HepG2 (cell line): Measurements from ENCODE around the gene LHFPL2. TPM values are rescaled to one million over a fixed set of nuclear protein-coding genes. Genes with fewer than 3 reads are reported as not detected.

Experiments
- CBX2 ChIP-seq, 2 experiments: fragments of 200-600 bp in 1 of 2; sonication (generic); formaldehyde crosslinking in 1 of 2; IDR thresholded peaks; 2 replicates each; pipeline versions ENCODE4 v1.7.0 to v1.8.1; 2018 to 2022; ENCODE audit warnings: low read depth in 2 of 2, low read length in 1 of 2, mild to moderate bottlenecking in 1 of 2, missing genetic modification reagents in 1 of 2
- CBX5 ChIP-seq: sonication (generic); formaldehyde crosslinking; IDR thresholded peaks from 2 replicates; pipeline ENCODE4 v1.4.0; 2020; ENCODE audit warnings: missing genetic modification reagents, borderline replicate concordance
- CC2D1A ChIP-seq: sonication (generic); formaldehyde crosslinking; IDR thresholded peaks from 2 replicates; pipeline ENCODE4 v1.8.1; 2023; ENCODE audit warnings: mild to moderate bottlenecking, missing genetic modification reagents
- CENPT ChIP-seq: sonication (generic); formaldehyde crosslinking; IDR thresholded peaks from 2 replicates; pipeline ENCODE4 v1.8.0; 2022; ENCODE audit warnings: low read depth, mild to moderate bottlenecking, moderate library complexity, missing genetic modification reagents
- HOXA3 ChIP-seq: sonication (generic); formaldehyde crosslinking; IDR thresholded peaks from 2 replicates; pipeline ENCODE4 v1.5.0; 2020; ENCODE audit warnings: missing genetic modification reagents
- KLF13 ChIP-seq: sonication (generic); formaldehyde crosslinking; IDR thresholded peaks from 2 replicates; pipeline ENCODE4 v1.4.0; 2020; ENCODE audit warnings: mild to moderate bottlenecking, missing genetic modification reagents
- MEIS1 ChIP-seq: sonication (generic); formaldehyde crosslinking; IDR thresholded peaks from 2 replicates; pipeline ENCODE4 v1.9.0; 2021; ENCODE audit warnings: mild to moderate bottlenecking, missing genetic modification reagents, moderate library complexity, borderline replicate concordance
- MIXL1 ChIP-seq: IDR thresholded peaks from 2 replicates; pipeline ENCODE4 v1.6.1; 2016
- NFE2L1 ChIP-seq: sonication (generic); formaldehyde crosslinking; IDR thresholded peaks from 2 replicates; pipeline ENCODE4 v1.4.0; 2020; ENCODE audit warnings: missing genetic modification reagents, mild to moderate bottlenecking, borderline replicate concordance
- RFXANK ChIP-seq: IDR thresholded peaks from 2 replicates; pipeline ENCODE4 v1.6.1; 2016
- SOX5 ChIP-seq: IDR thresholded peaks from 2 replicates; pipeline ENCODE4 v1.6.1; 2016; ENCODE audit warnings: borderline replicate concordance
- SP1 ChIP-seq, 2 experiments: fragments of 450-650 bp in 1 of 2; sonication (generic) in 1 of 2; formaldehyde crosslinking in 1 of 2; IDR thresholded peaks; 2 replicates each; pipeline versions ENCODE4 v1.4.0 to v1.6.1; 2016 to 2020; ENCODE audit warnings: missing genetic modification reagents in 1 of 2
- ZNF234 ChIP-seq: sonication (generic); formaldehyde crosslinking; conservative IDR thresholded peaks from 2 replicates; pipeline ENCODE4 v1.5.1; 2020; ENCODE audit warnings: mild to moderate bottlenecking, missing genetic modification reagents
- ZNF383 ChIP-seq: sonication (generic); formaldehyde crosslinking; IDR thresholded peaks from 2 replicates; pipeline ENCODE4 v1.4.0; 2020; ENCODE audit warnings: missing genetic modification reagents, mild to moderate bottlenecking, borderline replicate concordance
- ZNF550 ChIP-seq: sonication (generic); formaldehyde crosslinking; IDR thresholded peaks from 2 replicates; pipeline ENCODE4 v1.4.0; 2020; ENCODE audit warnings: mild to moderate bottlenecking, missing genetic modification reagents, borderline replicate concordance
- ZNF615 ChIP-seq: sonication (generic); formaldehyde crosslinking; IDR thresholded peaks from 2 replicates; pipeline ENCODE4 v1.5.0; 2020; ENCODE audit warnings: mild to moderate bottlenecking, missing genetic modification reagents, borderline replicate concordance
- ZNF792 ChIP-seq: IDR thresholded peaks from 2 replicates; pipeline ENCODE4 v1.6.1; 2016
- polyA plus RNA-seq, 8 experiments: library from polyadenylated mRNA; depleted of rRNA in 3 of 8; stranded (reverse) in 7 of 8; unstranded in 1 of 8; fragments of >200 nt; fragmentation: Illumina TruSeq in 4 of 8; extraction: Trizol in 4 of 8; gene quantifications; 2 replicates each; pipeline versions ENCODE4 v1.2.1 to v1.2.3, GENCODE V29; 2011 to 2016; ENCODE audit warnings: low read depth in 4 of 8, missing spikeins in 1 of 8, mixed read lengths in 1 of 8; ENCODE audit not compliant: insufficient read depth in 1 of 8
- total RNA-seq, 5 experiments: library from RNA; depleted of rRNA; stranded (reverse); fragments of >200 nt; fragmentation: Illumina TruSeq; extraction: Trizol; gene quantifications; 2 replicates each; pipeline ENCODE4 v1.2.3, GENCODE V29; 2016; ENCODE audit warnings: low read depth in 1 of 5
- TF ChIP-seq, protein P1 (sequence below): sonication (generic); formaldehyde crosslinking; IDR thresholded peaks from 2 replicates; pipeline ENCODE4 v1.5.0; 2020; ENCODE audit warnings: mild to moderate bottlenecking, missing genetic modification reagents
- TF ChIP-seq, protein P2 (sequence below): sonication (generic); formaldehyde crosslinking; conservative IDR thresholded peaks from 2 replicates; pipeline ENCODE4 v1.8.1; 2023; ENCODE audit warnings: missing genetic modification reagents
- TF ChIP-seq, protein P3 (sequence below): IDR thresholded peaks from 2 replicates; pipeline ENCODE4 v1.6.1; 2016; ENCODE audit warnings: low read depth
- TF ChIP-seq, protein P4 (sequence below): IDR thresholded peaks from 2 replicates; pipeline ENCODE4 v1.6.1; 2016; ENCODE audit warnings: missing compliant biosample characterization, missing genetic modification reagents, borderline replicate concordance
- TF ChIP-seq, protein P5 (sequence below): sonication (generic); formaldehyde crosslinking; IDR thresholded peaks from 2 replicates; pipeline ENCODE4 v1.9.0; 2021; ENCODE audit warnings: missing genetic modification reagents, borderline replicate concordance

LHFPL2 gene
- total and polyA plus RNA-seq, 2 of the 13 experiments (the other 11 are each of a cell fraction or from before 2014, with no cell fraction given) = 6.0 to 20.0 TPM

DNA sequence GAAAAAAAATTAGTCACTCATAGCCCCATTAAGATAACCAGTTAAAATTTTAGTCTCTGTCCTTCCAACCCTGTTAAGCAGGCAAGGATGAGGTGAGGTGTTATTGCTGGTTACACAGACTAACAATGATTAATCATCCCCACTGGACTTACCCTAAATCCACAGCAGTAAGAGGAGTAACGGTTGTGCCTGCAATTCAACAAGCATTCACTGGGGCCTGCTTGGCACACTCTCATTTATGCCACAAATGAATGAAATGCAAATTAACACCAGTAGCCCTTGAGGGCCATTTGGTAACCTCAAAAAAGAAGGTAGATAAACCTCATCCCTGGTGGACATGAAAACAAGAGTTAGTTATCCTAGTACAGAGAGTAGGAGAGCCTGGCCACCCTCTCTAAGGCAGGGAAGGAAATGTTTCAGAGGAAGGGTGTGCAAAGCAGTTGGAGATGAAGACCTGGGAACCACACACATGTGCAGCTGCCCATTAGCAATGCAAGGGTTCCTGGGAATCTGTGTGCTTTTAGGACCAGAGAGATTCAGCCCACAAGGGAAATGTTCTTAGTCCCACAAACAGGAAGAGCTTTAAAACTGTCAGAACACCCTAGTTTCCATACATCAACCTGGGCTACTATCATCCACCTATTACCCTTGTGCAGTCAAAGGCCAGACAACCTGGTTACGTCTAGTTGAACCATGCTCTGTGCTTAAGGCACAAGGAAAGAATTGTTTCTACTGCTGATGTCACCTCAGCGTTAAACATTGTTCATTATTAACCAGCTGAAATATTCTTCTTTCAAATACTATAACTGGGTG is 7.7 kb downstream of the LHFPL2 start (continued):
- TF ChIP-seq, protein P1, sequence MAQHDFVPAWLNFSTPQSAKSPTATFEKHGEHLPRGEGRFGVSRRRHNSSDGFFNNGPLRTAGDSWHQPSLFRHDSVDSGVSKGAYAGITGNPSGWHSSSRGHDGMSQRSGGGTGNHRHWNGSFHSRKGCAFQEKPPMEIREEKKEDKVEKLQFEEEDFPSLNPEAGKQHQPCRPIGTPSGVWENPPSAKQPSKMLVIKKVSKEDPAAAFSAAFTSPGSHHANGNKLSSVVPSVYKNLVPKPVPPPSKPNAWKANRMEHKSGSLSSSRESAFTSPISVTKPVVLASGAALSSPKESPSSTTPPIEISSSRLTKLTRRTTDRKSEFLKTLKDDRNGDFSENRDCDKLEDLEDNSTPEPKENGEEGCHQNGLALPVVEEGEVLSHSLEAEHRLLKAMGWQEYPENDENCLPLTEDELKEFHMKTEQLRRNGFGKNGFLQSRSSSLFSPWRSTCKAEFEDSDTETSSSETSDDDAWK (CRISPR knock-in tag) = no peak
- TF ChIP-seq CENPT (no peak), NFE2L1 (no peak), ZNF792 (CRISPR knock-in tag) (peak; percentile 58), MIXL1 (CRISPR knock-in tag) (no peak), RFXANK (CRISPR knock-in tag) (no peak), MEIS1 (CRISPR knock-in tag) (no peak), ZNF234 (CRISPR knock-in tag) (no peak), ZNF615 (CRISPR knock-in tag) (no peak), CBX5 (CRISPR knock-in tag) (no peak), HOXA3 (peak; percentile 34; the same call in 1 of the 2 replicates), CC2D1A (no peak), ZNF383 (CRISPR knock-in tag) (no peak), KLF13 (CRISPR knock-in tag) (no peak), CBX2 (IDR thresholded peaks at IDR 0.05; ENCODE audit: low read depth, low read length) (no peak), CBX2 (CRISPR knock-in tag; IDR thresholded peaks at IDR 0.05; ENCODE audit: low read depth) (no peak), ZNF550 (no peak), SOX5 (CRISPR knock-in tag) (peak; percentile 79), SP1 (IDR thresholded peaks at IDR 0.05) (no peak), SP1 (CRISPR knock-in tag; IDR thresholded peaks at IDR 0.05) (no peak)
- TF ChIP-seq, protein P2, sequence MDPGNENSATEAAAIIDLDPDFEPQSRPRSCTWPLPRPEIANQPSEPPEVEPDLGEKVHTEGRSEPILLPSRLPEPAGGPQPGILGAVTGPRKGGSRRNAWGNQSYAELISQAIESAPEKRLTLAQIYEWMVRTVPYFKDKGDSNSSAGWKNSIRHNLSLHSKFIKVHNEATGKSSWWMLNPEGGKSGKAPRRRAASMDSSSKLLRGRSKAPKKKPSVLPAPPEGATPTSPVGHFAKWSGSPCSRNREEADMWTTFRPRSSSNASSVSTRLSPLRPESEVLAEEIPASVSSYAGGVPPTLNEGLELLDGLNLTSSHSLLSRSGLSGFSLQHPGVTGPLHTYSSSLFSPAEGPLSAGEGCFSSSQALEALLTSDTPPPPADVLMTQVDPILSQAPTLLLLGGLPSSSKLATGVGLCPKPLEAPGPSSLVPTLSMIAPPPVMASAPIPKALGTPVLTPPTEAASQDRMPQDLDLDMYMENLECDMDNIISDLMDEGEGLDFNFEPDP (CRISPR knock-in tag) = no peak
- TF ChIP-seq, protein P3, sequence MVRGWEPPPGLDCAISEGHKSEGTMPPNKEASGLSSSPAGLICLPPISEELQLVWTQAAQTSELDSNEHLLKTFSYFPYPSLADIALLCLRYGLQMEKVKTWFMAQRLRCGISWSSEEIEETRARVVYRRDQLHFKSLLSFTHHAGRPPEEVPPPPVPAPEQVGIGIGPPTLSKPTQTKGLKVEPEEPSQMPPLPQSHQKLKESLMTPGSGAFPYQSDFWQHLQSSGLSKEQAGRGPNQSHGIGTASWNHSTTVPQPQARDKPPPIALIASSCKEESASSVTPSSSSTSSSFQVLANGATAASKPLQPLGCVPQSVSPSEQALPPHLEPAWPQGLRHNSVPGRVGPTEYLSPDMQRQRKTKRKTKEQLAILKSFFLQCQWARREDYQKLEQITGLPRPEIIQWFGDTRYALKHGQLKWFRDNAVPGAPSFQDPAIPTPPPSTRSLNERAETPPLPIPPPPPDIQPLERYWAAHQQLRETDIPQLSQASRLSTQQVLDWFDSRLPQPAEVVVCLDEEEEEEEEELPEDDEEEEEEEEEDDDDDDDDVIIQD (CRISPR knock-in tag) = no peak
- TF ChIP-seq, protein P4, sequence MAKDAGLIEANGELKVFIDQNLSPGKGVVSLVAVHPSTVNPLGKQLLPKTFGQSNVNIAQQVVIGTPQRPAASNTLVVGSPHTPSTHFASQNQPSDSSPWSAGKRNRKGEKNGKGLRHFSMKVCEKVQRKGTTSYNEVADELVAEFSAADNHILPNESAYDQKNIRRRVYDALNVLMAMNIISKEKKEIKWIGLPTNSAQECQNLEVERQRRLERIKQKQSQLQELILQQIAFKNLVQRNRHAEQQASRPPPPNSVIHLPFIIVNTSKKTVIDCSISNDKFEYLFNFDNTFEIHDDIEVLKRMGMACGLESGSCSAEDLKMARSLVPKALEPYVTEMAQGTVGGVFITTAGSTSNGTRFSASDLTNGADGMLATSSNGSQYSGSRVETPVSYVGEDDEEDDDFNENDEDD (CRISPR knock-in tag) = no peak
- TF ChIP-seq, protein P5, sequence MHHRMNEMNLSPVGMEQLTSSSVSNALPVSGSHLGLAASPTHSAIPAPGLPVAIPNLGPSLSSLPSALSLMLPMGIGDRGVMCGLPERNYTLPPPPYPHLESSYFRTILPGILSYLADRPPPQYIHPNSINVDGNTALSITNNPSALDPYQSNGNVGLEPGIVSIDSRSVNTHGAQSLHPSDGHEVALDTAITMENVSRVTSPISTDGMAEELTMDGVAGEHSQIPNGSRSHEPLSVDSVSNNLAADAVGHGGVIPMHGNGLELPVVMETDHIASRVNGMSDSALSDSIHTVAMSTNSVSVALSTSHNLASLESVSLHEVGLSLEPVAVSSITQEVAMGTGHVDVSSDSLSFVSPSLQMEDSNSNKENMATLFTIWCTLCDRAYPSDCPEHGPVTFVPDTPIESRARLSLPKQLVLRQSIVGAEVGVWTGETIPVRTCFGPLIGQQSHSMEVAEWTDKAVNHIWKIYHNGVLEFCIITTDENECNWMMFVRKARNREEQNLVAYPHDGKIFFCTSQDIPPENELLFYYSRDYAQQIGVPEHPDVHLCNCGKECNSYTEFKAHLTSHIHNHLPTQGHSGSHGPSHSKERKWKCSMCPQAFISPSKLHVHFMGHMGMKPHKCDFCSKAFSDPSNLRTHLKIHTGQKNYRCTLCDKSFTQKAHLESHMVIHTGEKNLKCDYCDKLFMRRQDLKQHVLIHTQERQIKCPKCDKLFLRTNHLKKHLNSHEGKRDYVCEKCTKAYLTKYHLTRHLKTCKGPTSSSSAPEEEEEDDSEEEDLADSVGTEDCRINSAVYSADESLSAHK (CRISPR knock-in tag) = no peak
